Stimulated activated CD4-positive, alpha-beta T cell treated with anti-CD3 and anti-CD28 coated beads, Interleukin-12 subunit alpha, Interleukin-12 subunit beta, amount 100 ng/mL, for 4 hours (primary cell): Measurements from ENCODE around the gene RAB44.
"Not testable (repeated sequence)": the region's sequence is repeated elsewhere in the genome, so short reads cannot be mapped to it uniquely, and the experiment has no call there.

Experiments
- DNase-seq: peaks from one replicate; pipeline ENCODE4 v3.0.0-alpha.2; 2020

Gene RAB44, protein sequence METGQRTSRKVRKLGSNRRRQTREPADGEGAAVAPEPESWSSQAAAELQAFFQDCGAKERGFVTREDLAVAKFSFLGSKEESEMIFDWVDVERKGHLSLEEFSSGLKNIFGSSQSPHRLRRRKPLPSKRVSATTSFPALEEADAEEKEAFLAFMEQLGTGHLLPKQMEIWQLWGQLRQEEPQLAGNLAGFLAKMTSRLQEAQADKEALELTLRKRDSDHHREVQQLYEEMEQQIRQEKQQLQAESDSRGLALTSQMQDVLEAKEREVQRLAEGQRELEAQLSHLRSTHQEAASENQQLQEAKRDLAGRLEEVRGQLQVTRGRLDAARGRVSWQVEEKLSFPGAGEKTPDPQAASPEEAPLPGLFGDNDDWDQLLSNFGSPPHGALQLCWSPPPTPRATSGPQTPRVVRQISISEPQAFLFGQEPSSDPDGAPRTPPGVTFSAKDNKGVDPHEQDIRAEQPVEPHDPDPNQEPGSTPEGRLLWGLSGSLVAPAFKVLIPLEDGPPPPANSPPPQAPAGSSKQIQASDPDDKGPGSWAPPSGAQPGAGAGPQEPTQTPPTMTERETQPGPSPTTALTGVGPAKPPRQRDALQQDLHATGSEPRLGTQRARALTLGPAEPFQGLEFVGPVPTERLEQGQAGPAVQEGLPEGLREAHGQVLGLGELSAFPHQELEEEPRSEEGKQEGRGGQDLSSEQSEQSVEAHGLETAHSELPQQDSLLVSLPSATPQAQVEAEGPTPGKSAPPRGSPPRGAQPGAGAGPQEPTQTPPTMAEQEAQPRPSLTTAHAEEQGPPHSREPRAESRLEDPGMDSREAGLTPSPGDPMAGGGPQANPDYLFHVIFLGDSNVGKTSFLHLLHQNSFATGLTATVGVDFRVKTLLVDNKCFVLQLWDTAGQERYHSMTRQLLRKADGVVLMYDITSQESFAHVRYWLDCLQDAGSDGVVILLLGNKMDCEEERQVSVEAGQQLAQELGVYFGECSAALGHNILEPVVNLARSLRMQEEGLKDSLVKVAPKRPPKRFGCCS

DNA sequence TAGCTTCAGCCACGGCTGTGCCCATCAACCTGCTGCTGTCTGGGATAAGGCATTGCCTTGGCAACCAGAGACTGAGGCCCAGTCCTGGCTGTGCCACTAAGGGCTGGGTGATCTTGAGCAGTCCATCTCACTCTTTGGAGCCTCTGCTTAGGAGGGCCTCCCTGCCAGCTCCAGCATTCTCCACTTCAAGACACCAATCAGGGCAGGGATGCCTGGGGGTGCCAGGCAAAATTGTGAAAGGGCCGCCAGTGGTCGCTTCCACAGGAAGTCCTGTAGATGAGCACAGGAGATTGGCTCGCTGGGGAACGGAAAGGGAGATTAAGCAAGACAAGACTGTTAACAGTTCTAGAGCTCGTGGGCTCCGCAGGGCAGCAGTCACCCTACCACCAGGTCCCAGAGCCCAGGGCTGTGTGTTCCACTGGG lies at the start of gene RAB44:
RAB44 (plus strand) TSS at position 346 of the 423 bp plus-strand sequence. CDS start 6,410 bp downstream, outside the sequence.
- no peak for DNase-seq

DNA sequence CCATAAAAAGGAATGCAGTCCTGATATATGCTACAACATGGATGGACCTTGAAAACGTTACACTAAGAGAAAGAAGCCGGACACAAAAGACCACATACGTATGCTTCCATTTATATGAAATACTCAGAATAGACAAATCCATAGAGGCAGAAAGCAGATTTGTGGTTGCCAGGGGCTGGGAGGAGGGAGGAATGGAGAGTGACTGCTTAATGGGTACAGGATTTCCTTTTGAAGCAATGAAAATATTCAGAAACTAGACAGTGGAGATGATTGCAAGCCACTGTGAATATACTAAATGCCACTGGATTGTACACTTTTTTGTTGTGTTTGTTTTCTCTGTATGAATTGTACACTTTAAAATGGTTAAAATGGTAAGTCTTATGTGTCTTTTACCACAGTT lies 48.5 kb upstream of the RAB44 start:
- no peak for DNase-seq

DNA sequence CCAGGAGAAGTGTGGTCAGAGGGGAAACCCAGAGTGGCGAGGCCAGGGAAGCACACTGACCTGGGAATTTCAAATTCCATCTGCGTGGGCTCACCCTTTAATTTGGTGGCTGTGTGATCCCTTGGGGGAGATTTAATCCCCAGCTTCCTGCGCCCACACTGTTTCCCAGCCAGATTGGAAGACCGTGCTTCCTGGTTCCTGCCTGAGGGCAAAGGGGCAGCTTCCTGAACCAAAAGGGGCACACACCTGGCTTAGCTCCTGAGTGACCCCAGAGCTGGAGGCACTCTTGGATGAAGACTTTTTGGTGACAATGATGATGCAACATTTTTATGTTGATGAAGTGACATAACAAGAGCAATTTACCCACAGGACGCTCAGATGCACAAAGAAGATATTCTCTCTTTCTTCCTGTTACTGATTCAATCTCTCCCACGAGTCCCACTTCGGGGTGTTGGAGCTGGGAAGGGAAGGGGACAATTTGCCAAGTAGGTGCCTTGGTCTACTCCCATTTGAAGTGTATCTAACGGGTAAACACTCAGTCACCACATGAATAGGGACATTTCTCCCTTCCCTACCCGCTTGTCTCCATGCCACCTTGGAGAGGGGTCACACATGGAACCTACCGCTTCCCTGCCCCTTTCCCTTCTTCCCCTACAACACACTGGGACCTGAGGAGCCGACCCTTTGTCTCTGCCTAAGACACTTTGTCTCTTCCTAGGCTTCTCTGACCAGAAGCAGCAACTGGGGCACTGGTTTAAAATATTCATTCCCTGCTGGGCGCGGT lies 47.7 kb upstream of the RAB44 start:
- DNase-seq, result no peak

DNA sequence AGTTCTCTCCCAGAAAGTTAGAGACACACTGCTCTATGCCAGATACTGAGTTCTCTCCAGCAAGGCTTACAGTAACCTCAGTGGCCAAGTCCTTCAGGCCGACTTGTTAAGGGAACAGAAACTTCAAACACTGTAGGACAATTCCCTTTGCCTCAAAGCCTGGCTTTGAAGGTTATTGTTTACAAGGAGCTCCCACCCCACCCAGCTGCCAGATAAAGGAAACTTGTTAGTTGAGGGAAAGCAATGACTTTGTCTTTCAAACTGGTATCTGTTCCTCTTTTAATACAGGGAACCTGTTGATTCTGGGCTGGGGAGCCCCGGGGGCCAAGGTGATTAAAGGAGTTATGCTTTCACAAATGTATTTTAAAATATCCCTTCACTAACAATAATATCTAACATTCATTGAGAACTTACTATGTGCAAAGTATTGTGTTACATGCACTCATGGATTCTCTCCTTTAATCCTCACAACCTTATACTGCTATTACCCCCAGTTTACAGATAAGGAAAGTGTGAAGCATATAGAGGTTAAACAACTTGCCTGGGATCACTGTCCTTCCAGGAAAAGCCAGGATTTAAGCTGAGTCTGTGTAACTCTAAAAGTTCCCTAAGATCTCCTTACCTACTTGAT lies 46.7 kb upstream of the RAB44 start:
- no peak for DNase-seq

DNA sequence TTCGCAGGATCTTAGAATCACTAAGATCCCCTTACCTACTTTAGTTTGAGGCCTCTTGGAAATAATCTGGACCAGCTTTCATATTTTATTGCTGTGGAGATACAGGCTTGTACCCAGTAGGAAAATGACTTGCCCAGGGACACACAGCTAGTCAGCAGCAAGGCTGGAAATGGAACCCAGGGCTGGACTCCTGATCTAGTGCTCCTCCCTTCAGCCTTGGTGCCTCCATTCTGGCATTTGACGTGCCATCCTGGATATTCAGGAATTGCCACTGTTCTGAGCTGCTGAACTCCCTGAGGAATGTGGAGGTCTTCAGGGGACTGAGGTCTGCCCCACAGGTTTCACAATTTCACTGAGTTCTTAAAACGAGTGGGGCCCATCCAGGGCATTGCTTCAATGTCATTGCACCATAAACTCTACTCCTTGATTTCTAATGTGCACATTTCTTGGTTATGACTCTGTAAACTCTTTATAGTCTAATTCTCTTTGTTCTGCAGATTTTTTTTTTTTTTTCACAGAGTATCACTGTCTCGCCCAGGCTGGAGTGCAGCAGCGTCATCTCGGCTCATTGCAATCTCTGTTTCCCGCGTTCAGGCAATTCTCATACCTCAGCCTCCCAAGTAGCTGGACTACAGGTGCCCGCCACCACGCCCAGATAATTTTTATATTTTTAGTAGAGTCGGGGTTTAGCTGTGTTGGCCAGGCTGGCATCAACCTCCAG lies 45.8 kb upstream of the RAB44 start:
- no peak for DNase-seq

DNA sequence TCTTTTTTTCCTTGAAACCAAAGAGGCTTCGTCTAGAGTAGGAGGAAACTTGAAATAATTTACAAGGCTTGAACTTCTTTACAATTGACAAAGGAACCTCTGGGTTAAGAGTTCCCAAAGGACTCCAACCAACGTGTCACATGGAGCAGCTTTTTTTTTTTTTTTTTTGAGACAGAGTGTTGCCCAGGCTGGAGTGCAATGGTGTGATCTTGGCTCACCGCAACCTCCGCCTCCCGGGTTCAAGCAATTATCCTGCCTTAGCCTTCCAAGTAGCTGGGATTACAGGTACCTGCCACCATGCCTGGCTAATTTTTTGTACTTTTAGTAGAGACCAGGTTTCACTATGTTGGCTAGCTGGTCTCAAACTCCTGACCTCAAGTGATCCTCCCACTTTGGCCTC lies 43.2 kb upstream of the RAB44 start:
- DNase-seq, result not testable (repeated sequence)

DNA sequence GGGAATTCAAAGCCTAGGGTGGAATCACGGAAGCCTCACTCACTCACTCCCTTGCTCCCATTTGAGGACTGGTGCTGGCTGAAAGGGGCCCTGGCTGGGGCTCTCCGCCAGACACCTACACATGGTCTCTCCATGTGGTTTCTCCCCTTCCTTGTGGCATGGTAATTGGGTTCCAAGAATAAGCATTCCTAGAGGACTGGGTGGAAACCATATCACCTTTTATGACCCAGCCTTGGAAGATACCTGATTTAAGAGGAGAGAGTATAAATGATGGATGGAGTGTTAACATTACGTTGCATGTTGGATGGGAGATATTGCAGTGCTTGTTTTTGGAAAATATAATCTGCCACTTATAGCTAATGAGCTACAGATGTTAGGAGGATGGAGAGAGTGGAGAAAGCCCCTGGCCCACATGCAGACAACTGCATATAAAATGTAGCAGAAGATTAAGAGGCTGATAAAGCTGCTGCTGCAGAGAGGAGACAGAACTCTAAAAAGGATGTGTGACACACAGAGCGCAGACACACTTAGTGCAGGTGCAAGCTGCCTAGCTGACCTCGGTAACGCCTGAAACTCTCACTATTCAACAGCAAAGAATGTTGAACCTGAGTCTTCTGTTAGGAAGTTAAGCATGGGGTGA lies 42.4 kb upstream of the RAB44 start:
- DNase-seq, result no peak

DNA sequence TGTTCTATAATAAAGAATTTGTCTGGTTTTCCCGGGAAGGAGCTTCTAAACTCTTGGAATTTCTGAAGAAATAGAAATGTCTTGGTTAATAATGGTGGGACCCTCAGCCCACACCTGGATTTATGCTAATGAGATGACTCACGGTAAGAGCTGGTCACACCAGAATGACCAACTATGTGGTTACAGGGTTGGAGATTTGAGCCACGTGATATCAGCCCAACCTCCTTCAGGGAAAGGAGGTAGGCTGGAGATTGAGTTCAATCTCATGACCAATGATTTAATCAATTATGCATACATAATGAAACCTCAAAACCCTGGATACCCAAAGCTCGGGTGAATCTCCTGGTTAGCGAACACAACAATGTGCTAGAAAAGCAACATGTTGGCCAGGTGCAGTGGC lies 41.2 kb upstream of the RAB44 start:
- no peak for DNase-seq

DNA sequence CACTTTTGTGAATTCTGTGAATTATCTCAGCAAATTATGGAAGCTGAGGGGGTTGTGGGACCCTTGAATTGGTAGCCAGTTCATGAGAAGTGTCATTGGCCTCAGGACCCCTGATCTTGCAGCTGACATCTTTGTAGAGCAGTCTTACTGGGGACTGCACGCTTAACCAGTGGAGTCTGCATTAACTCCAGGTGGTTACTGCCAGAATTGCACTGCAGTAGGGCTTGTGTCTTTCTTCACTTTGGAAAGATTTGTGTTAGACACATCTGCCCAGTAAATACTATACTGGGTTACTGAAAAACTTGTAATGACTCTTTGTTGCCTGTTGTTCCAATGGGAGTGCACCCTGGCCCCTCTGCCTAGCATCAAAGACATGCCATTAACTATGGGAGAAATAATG lies 40.4 kb upstream of the RAB44 start:
- no peak for DNase-seq

DNA sequence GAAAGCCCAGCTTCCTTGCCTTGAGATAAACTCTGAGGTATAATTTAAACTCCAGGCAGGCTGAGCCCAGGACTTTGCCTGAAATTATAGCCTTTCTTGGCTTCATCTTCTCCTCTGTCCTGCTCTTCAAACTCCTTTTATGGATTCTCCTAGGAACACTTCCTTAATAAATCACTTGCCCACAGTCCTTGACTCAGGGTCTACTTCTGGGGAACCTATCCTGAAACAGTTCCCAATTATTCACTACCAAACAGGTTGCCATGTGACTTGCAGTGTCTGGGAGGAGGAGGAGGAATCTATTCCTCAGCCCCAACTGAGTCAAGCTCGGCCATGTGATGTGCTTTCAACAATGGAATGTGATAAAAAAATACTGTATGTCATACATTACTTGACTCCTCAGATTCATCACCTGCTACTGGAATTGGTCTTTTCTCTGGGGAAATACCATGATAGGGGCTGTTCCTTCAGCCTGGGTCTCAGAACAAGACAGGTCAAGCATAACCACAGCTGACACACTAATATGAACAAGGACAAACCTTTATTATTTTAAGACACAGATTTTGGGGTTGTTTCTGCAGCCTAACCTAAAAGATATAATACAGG lies 39.6 kb upstream of the RAB44 start:
- DNase-seq, result no peak

DNA sequence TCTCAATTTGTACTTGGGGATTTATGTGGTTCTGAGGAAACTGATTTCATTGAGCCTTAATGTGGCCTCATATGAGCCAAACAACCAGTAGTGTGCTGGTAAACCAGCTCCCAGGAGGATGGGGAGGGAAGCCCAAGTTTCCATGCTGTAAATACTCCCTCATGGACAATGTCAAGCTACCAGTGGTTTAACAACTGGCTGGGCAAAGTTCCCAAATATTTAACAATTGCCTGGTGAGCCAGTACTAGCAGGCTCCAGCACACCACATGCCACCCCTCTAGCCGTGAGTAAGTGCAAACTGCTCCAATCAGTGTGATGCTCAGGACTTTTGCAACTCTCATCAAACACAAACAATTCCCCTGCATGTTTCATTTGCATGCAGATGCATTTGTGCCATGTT lies 38.4 kb upstream of the RAB44 start:
- DNase-seq, result no peak

DNA sequence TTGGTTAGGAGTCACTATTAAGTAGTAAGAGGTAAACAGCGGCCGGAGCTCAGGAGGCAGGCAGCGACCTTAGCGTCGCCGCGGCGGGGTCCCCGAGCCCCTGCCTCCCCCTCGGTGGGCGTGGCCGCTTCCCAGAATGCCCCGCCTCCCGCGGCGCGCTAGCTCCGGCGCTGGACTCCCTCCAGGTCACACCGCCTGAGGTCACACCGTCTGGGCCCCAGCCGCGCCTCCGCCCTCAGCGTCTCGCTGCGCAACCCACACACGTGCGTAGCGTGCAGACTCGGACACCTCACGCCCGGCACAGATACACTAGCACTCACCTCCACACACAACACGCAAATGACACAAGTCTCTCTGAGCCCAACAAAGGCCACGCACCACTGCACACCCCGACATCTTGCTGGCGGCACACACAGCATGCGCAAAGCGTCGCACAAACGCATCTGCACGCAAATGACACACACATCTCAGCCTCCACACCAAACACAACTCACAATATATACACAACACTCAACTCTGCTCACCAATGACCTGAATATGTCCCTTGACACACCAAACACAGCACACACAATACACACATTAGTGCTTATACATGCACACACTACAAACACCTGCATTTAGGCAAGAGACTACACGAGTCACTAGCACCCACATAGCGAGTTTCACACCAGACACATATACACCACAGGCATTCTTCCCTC lies 36.7 kb upstream of the RAB44 start:
- DNase-seq, result no peak

DNA sequence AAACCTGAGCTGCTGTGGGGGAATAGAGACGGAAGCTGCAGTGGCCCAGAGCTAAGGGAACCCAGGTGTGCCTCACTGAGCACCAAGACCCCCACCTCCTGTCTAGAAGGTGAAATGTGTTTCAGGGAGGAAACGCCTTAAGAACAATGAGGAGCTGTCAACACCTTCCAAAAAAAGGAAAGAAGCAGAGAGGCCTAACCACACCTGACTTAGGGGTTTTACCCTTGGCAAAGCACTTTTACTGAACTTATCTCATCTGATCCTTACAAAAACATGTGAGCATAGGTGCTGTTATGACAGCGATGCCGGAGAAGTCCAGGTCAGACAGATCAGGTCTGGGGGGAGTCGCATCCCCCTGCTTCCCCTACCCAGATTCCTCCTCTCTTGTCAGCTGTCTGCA lies 35.2 kb upstream of the RAB44 start:
- no peak for DNase-seq

DNA sequence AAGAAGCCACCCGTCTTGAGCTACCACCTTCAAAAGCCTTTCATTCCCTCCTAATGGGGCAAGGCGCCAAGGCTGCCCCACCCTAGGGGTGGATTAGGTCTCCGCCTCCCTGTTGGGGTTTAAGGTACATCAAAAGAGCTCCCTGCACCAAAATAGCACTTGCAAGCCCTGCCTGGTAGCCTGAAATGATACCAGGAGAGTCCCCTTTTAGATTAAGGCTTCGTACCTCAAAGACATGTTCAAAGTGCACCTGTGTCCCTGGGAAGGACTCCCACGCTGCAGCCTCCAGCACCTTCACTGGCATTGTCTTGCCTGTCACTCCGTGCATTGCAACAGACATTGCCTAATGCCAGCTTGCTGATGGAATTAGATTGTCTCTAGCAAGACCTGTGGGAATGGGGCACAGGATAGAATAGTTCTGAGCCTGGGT lies 34.8 kb upstream of the RAB44 start:
- DNase-seq, result no peak

DNA sequence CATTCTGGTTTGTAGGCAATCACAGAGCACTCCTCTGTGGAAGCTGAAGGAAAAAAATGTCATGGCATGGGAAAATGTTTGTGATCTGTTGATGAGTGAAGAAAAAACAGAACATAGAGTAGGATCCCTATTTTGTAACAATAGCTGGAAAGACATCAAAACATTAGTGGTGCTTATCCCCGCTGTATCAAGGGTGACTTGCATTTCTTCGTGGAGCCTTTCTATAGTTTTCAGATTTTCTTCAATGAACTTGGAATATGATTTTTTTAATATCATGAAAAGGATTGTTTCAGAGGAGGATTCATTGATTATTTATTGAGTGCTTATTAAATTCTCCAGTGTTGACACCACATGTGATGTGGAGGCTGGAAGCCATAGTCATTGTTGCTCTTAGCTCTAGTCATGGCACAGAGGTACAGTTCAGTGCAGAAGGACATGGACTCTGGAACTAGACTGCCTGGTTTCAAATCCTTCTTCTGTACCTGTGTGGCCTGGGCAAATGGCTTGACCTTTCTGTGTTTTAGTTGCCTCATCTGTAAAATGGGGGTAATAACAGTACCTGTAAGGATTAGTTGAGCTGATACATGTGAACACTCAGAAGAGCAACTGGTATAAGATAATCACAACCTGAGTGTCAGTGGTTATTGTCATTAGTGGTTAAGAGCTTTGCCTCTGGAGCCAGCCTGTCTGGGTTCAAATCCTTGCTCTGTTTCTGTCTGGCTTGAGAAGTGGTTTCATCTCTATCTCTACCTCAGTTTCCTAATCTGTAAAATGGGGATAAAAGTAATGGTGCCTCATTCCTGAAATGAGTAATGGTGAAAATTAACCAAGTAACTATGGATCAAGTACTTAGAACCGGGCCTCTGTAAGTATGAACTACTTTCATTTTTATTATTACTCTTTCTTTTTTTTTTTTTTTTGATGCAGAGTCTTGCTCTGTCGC lies 33.9 kb upstream of the RAB44 start:
- DNase-seq, result no peak

DNA sequence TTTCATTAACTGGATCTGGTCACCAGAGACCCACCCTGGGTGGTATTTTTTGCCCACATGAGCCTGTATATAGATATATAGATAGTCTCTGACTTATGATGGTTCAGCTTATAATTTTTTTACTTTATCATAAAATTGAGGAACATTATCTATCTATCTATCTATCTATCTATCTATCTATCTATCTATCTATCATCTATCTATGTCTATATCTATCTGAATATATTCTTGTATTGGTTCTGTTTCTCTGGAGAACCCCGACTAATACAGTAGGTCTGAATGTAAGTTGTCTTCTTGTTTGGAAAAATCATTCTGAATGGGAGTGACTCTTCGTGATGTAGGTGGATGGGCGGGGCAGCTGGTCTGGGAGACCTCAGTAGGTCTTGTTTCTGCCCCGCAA lies 32.4 kb upstream of the RAB44 start:
- no peak for DNase-seq

DNA sequence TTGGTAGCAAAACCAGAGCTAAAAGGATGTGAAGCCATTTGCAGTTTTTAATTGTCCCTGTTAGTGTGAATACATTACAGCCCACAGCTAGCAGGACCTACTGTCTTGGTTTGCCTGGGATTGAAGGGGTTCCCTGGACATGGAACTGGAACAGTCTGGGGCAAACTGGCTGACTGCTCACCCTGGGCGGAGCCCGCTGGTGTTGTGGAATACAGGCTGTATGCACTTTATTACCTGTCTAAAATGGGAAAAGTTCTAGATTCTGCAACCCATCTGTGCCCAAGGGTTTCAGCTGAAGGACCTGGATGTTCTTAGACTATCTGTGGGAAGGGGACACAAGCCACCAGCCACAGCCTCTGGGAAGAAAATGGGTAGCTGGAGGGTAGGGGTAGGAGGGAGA lies 31.3 kb upstream of the RAB44 start:
- no peak for DNase-seq

DNA sequence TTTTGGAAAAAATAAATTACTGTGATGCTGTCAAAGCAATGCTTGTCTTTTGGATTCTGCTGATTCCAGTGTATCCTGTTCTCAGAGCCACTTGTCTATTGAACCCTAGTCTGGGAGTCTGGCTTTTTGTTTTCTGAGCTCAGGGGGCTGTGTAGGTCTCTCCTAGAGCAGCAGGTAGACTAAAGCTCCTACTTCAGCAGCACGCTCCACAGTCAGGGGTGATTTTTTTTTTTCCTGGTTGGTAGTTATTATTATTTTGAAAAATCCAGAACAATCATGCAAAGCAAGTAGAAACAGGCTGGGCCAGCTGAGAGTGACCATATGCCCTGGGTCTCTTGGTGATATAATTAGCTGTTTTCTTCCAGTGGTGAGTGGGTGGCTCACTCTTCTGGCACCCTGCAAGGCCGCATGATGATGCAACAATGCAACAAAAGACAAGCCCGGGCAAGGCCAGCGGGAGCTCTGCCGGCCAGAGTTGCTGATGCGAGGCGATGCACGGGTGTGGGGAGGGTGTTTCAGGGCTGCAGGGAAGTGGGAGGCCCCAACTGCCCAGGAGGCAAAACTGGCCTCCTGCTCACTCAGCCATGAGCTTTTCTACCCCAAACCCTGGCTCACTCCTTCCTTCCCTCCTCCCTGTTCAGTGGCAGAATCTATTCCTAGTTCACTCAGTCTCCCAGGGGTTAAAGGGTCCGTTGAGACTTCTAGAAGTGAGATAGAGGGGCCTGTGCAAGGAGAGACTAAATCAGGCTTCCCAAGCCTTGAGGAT lies 30.6 kb upstream of the RAB44 start:
- no peak for DNase-seq
